SK-N-SH treated with all-trans-retinoic acid at 6 μM for 48 hours (cell line): ENCODE results near the gene KRT9.
"Not testable (repeated sequence)": the region's sequence is repeated elsewhere in the genome, so short reads cannot be mapped to it uniquely, and the experiment has no call there.

Source experiments
- ATAC-seq: fragments of 200-7000 bp; cut with Tn5 transposase; 3 replicates; pipeline ENCODE4 v1.9.1; 2020; ENCODE audit warnings: mild to moderate bottlenecking, moderate library complexity
- ARNTL ChIP-seq: fragments of 450-650 bp; formaldehyde crosslinking; IDR thresholded peaks from 2 replicates; pipeline ENCODE4 v1.5.0; 2020; ENCODE audit warnings: low read depth, mild to moderate bottlenecking, moderate library complexity, borderline replicate concordance
- BACH2 ChIP-seq: fragments of 250-450 bp; sonication (Bioruptor Pico); IDR thresholded peaks from 2 replicates; pipeline ENCODE4 v1.9.0; 2021; ENCODE audit warnings: mild to moderate bottlenecking, borderline replicate concordance
- CSRNP3 ChIP-seq: fragments of 250-450 bp; sonication (Bioruptor Pico); IDR thresholded peaks from 2 replicates; pipeline ENCODE4 v1.5.1; 2021; ENCODE audit warnings: mild to moderate bottlenecking, moderate library complexity
- ESRRG ChIP-seq: fragments of 250-450 bp; sonication (Bioruptor Pico); IDR thresholded peaks from 2 replicates; pipeline ENCODE4 v1.6.1; 2021; ENCODE audit warnings: mild to moderate bottlenecking
- GLIS3 ChIP-seq: fragments of 250-450 bp; sonication (Bioruptor Pico); IDR thresholded peaks from 2 replicates; pipeline ENCODE4 v1.5.0; 2020; ENCODE audit warnings: mild to moderate bottlenecking, moderate library complexity
- PATZ1 ChIP-seq: fragments of 250-450 bp; sonication (Bioruptor Pico); IDR thresholded peaks from 2 replicates; pipeline ENCODE4 v1.8.0; 2020; ENCODE audit warnings: mild to moderate bottlenecking, moderate library complexity, borderline replicate concordance
- POU6F1 ChIP-seq: fragments of 250-450 bp; sonication (Bioruptor Pico); IDR thresholded peaks from 2 replicates; pipeline ENCODE4 v1.8.0; 2021; ENCODE audit warnings: low read depth, mild to moderate bottlenecking, moderate library complexity, borderline replicate concordance
- PPARA ChIP-seq: fragments of 250-450 bp; sonication (Bioruptor Pico); IDR thresholded peaks from 2 replicates; pipeline ENCODE4 v1.5.0; 2020; ENCODE audit warnings: mild to moderate bottlenecking, borderline replicate concordance
- RARB ChIP-seq: fragments of 250-450 bp; sonication (Bioruptor Pico); IDR thresholded peaks from 2 replicates; pipeline ENCODE4 v1.8.0; 2021; ENCODE audit warnings: mild to moderate bottlenecking, moderate library complexity
- TCF4 ChIP-seq: fragments of 250-450 bp; sonication (Bioruptor Pico); IDR thresholded peaks from 2 replicates; pipeline ENCODE4 v1.8.0; 2021; ENCODE audit warnings: mild to moderate bottlenecking, moderate library complexity, borderline replicate concordance
- TOX ChIP-seq: fragments of 250-450 bp; sonication (Bioruptor Pico); IDR thresholded peaks from 2 replicates; pipeline ENCODE4 v1.8.0; 2021; ENCODE audit warnings: mild to moderate bottlenecking, moderate library complexity, borderline replicate concordance
- TSHZ2 ChIP-seq: fragments of 250-450 bp; sonication (Bioruptor Pico); IDR thresholded peaks from 2 replicates; pipeline ENCODE4 v1.5.0; 2020; ENCODE audit warnings: mild to moderate bottlenecking, moderate library complexity
- ZFP30 ChIP-seq: fragments of 450-650 bp; formaldehyde crosslinking; IDR thresholded peaks from 2 replicates; pipeline ENCODE4 v1.5.0; 2022; ENCODE audit warnings: mild to moderate bottlenecking, moderate library complexity
- ZNF565 ChIP-seq: fragments of 450-650 bp; formaldehyde crosslinking; conservative IDR thresholded peaks from 2 replicates; pipeline ENCODE4 v1.5.0; 2020; ENCODE audit warnings: low read depth, mild to moderate bottlenecking, moderate library complexity
- ZNF70 ChIP-seq: fragments of 450-650 bp; formaldehyde crosslinking; IDR thresholded peaks from 2 replicates; pipeline ENCODE4 v1.5.0; 2020; ENCODE audit warnings: mild to moderate bottlenecking, moderate library complexity

Gene KRT9

GRCh38 chr17:41613277-41614082 is 41.6 kb upstream of the KRT9 start (continued):
- TF ChIP-seq PATZ1 (CRISPR knock-in tag), result no peak

- ATAC-seq, result not testable (repeated sequence)
Observed at GRCh38 chr17:41612376-41613160, 40.7 kb upstream of the KRT9 start, which contains the start of gene KRT16. Gene KRT16, minus strand, starts transcription at chr17:41612767. Its CDS starts 79 bp downstream, at chr17:41612688.

GRCh38 chr17:41610965-41611640 is 39.2 kb upstream of the KRT9 start:
- ATAC-seq, result no peak

GRCh38 chr17:41610061-41610517 is 38.2 kb upstream of the KRT9 start:
- ATAC-seq, result peak; percentile 44; the same call in 2 of the 3 replicates

More at GRCh38 chr17:41610965-41611640, 39.2 kb upstream of the KRT9 start:
- TF ChIP-seq ZNF70 (CRISPR knock-in tag) (no peak), ESRRG (CRISPR knock-in tag) (no peak), GLIS3 (CRISPR knock-in tag) (no peak), RARB (CRISPR knock-in tag) (no peak), CSRNP3 (CRISPR knock-in tag) (no peak), PPARA (CRISPR knock-in tag) (no peak), ZFP30 (CRISPR knock-in tag) (no peak), BACH2 (CRISPR knock-in tag) (no peak)

- not testable (repeated sequence) for ATAC-seq
Observed at GRCh38 chr17:41606930-41607329, 35.1 kb upstream of the KRT9 start.

GRCh38 chr17:41602524-41602923 is 30.7 kb upstream of the KRT9 start:
- TF ChIP-seq TOX (CRISPR knock-in tag) (no peak), GLIS3 (CRISPR knock-in tag) (no peak), POU6F1 (CRISPR knock-in tag) (no peak), ZNF70 (CRISPR knock-in tag) (no peak), CSRNP3 (CRISPR knock-in tag) (no peak), TSHZ2 (CRISPR knock-in tag) (no peak), RARB (CRISPR knock-in tag) (no peak), ZNF565 (no peak), TCF4 (CRISPR knock-in tag) (no peak), BACH2 (CRISPR knock-in tag) (no peak), ESRRG (CRISPR knock-in tag) (no peak), ARNTL (CRISPR knock-in tag) (no peak), PATZ1 (CRISPR knock-in tag) (no peak)
- no peak for ATAC-seq
